Upper lobe of left lung (tissue), 6 donors: ENCODE measurements around the gene RABEP1. TPM values are rescaled to one million over a fixed set of nuclear protein-coding genes. Genes with fewer than 3 reads are reported as not detected.
"Not testable (repeated sequence)": the region's sequence is repeated elsewhere in the genome, so short reads cannot be mapped to it uniquely, and the experiment has no call there.

Experiments
- ATAC-seq, 2 donors: fragments of 200-7000 bp; cut with Tn5 transposase; one replicate each; pipeline ENCODE4 v1.9.1; 2022; ENCODE audit warnings: mild to moderate bottlenecking in 2 of 2, moderate library complexity in 2 of 2; ENCODE audit not compliant: low FRiP score in 2 of 2
- DNase-seq, 2 donors: peaks; one replicate each; pipeline ENCODE4 v3.0.0-alpha.2; 2019 to 2020
- H3K27ac ChIP-seq, 4 donors: fragments of 200-600 bp; sonication (generic); one replicate each; pipeline ENCODE4 v1.5.1; 2016 to 2019
- H3K27me3 ChIP-seq, 4 donors: fragments of 200-600 bp; sonication (generic); one replicate each; pipeline ENCODE4 v1.5.1; 2017 to 2019
- H3K36me3 ChIP-seq, 4 donors: fragments of 200-600 bp; sonication (generic); one replicate each; pipeline ENCODE4 v1.5.1; 2016 to 2019
- H3K4me1 ChIP-seq, 4 donors: fragments of 200-600 bp; sonication (generic); one replicate each; pipeline ENCODE4 v1.5.1; 2018 to 2019
- H3K4me3 ChIP-seq, 4 donors: fragments of 200-600 bp; sonication (generic); one replicate each; pipeline ENCODE4 v1.5.1; 2017 to 2019; ENCODE audit warnings: mild to moderate bottlenecking in 2 of 4, moderate library complexity in 1 of 4
- H3K9me3 ChIP-seq, 4 donors: fragments of 200-600 bp; sonication (generic); one replicate each; pipeline ENCODE4 v1.5.1; 2018 to 2019
- EP300 ChIP-seq, 4 donors: sonication (generic); formaldehyde crosslinking; IDR thresholded peaks; one replicate each; pipeline ENCODE4 v1.5.1; 2017; ENCODE audit warnings: antibody characterized with exemption in 4 of 4, control low read depth in 2 of 4
- POLR2A ChIP-seq, 4 donors: fragments of 450-650 bp; IDR thresholded peaks; one replicate each; pipeline ENCODE4 v1.5.1; 2016 to 2017; ENCODE audit warnings: antibody characterized with exemption in 4 of 4, mild to moderate bottlenecking in 2 of 4
- POLR2AphosphoS5 ChIP-seq, 2 donors: sonication (generic); formaldehyde crosslinking; IDR thresholded peaks; one replicate each; pipeline ENCODE4 v1.5.1; 2017; ENCODE audit warnings: antibody characterized with exemption in 2 of 2
- WGBS, 2 donors: methylation state at CpG; one replicate each; pipeline ENCODE4 v1.1.5; 2017 to 2018; 5-methylcytosine and 5-hydroxymethylcytosine counted together
- total RNA-seq, 6 donors: library from RNA; depleted of rRNA in 4 of 6; stranded (reverse); fragments of >200 nt in 4 of 6; gene quantifications; one replicate each; pipeline versions ENCODE4 v1.1.0 to v1.2.1, GENCODE V29; 2016 to 2021
- TF ChIP-seq, protein P1 (sequence below), 6 experiments: fragments of 450-650 bp in 4 of 6; fragments of 200-600 bp in 2 of 6; sonication (generic) in 2 of 6; IDR thresholded peaks; one replicate each; pipeline ENCODE4 v1.5.1; 2016 to 2019; ENCODE audit warnings: antibody characterized with exemption in 6 of 6
- donor health status: DM: no; HTN: no; CAD: no; lungs with moderate emphysema.
- donor health status: DM: no; HTN: yes; CAD: no; lungs with severe emphysema.

RABEP1 gene
- total RNA-seq, 6 donors from 2014 or later = 36.1 to 81.7 (median 39.6) TPM

- Histone ChIP-seq H3K27me3 (no peaks in the 10 kb centered on the region), H3K4me3 (no peak overlapping the region), H3K4me1 (peaks cover 0 to 6% (median 0%) of the 10 kb centered on the region in 4 donors), H3K36me3 (peaks cover 0 to 6% (median 0%) of the 10 kb centered on the region in 4 donors), H3K9me3 (no peaks in the 10 kb centered on the region), H3K27ac (no peak overlapping the region)
- TF ChIP-seq, protein P1, sequence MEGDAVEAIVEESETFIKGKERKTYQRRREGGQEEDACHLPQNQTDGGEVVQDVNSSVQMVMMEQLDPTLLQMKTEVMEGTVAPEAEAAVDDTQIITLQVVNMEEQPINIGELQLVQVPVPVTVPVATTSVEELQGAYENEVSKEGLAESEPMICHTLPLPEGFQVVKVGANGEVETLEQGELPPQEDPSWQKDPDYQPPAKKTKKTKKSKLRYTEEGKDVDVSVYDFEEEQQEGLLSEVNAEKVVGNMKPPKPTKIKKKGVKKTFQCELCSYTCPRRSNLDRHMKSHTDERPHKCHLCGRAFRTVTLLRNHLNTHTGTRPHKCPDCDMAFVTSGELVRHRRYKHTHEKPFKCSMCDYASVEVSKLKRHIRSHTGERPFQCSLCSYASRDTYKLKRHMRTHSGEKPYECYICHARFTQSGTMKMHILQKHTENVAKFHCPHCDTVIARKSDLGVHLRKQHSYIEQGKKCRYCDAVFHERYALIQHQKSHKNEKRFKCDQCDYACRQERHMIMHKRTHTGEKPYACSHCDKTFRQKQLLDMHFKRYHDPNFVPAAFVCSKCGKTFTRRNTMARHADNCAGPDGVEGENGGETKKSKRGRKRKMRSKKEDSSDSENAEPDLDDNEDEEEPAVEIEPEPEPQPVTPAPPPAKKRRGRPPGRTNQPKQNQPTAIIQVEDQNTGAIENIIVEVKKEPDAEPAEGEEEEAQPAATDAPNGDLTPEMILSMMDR (IDR thresholded peaks at IDR 0.05) = peak; percentile 61 to 87 (median 76)
- TF ChIP-seq POLR2AphosphoS5 (IDR thresholded peaks at IDR 0.05) (no peak), EP300 (IDR thresholded peaks at IDR 0.05) (no peak), POLR2A (IDR thresholded peaks at IDR 0.05) (no peak)
- peak; percentile 81 to 90 for ATAC-seq
- DNase-seq = peak in 1 of 2 donors; percentile 86
- 19 to 20% methylated on average over 6 of the region's 6 CpGs for WGBS, 2 donors
Observed at GRCh38 chr17:5237541-5238016, 44.5 kb upstream of the RABEP1 start.

DNA sequence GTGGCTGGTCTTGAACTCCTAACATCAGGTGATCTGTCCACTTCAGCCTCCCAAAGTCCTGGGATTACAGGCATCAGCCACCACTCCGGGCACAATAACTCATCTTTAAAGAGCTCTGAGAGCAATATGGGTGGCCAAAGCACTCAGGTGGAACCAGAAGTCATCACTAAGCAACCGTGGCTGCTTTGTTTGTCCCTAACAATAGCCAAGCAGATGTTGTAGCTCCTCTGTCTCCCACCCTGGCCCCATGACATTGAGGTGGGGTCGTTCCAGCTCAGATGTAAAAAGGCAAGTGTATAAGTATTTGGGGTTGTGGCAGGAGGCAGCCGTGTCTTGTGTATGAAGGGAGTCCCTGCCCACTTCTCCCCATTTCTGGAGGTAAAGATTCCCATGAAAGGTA is 43.8 kb upstream of the RABEP1 start:
- Histone ChIP-seq H3K4me3 (no peak overlapping the region), H3K27me3 (no peaks in the 10 kb centered on the region), H3K36me3 (peaks cover 0 to 6% (median 0%) of the 10 kb centered on the region in 4 donors), H3K27ac (no peak overlapping the region), H3K4me1 (peaks cover 0 to 6% (median 0%) of the 10 kb centered on the region in 4 donors), H3K9me3 (no peaks in the 10 kb centered on the region)
- TF ChIP-seq, protein P1 (IDR thresholded peaks at IDR 0.05) = no peak
- TF ChIP-seq POLR2A (IDR thresholded peaks at IDR 0.05) = no peak
- no peak for TF ChIP-seq POLR2AphosphoS5 (IDR thresholded peaks at IDR 0.05)
- TF ChIP-seq EP300 (IDR thresholded peaks at IDR 0.05) = no peak
- ATAC-seq (no peak), DNase-seq (no peak)
- 64 to 71% methylated on average over 3 to 4 of the region's 4 CpGs for WGBS, 2 donors

- not testable (repeated sequence) for ATAC-seq, H3K4me3 ChIP-seq, DNase-seq, H3K9me3 ChIP-seq, H3K27me3 ChIP-seq, H3K36me3 ChIP-seq, H3K4me1 ChIP-seq, H3K27ac ChIP-seq
- WGBS, 2 donors = 73 to 91% methylated on average over 7 of the region's 7 CpGs
Observed at GRCh38 chr17:5239769-5240168, 42.3 kb upstream of the RABEP1 start.

GRCh38 chr17:5241861-5242671 is 40.0 kb upstream of the RABEP1 start:
- H3K4me1 ChIP-seq = peaks cover 0 to 6% (median 0%) of the 10 kb centered on the region in 4 donors
- no peak overlapping the region for H3K27ac ChIP-seq
- no peaks in the 10 kb centered on the region for H3K36me3 ChIP-seq
- TF ChIP-seq, protein P1 (IDR thresholded peaks at IDR 0.05) = no peak
- no peak for TF ChIP-seq POLR2A (IDR thresholded peaks at IDR 0.05)
- TF ChIP-seq POLR2AphosphoS5 (IDR thresholded peaks at IDR 0.05) = no peak
- TF ChIP-seq EP300 (IDR thresholded peaks at IDR 0.05) = no peak
- ATAC-seq (no peak), DNase-seq (no peak)
- no peaks in the 10 kb centered on the region for H3K9me3 ChIP-seq
- H3K27me3 ChIP-seq = no peaks in the 10 kb centered on the region
- 45 to 60% methylated on average over 9 to 10 of the region's 10 CpGs for WGBS, 2 donors
- no peak overlapping the region for H3K4me3 ChIP-seq

GRCh38 chr17:5247621-5248020 is 34.5 kb upstream of the RABEP1 start:
- WGBS, 2 donors = 92 to 95% methylated on average over 8 of the region's 8 CpGs

More at GRCh38 chr17:5247621-5248020, 34.5 kb upstream of the RABEP1 start:
- Histone ChIP-seq H3K27me3 (no peaks in the 10 kb centered on the region), H3K36me3 (no peaks in the 10 kb centered on the region), H3K27ac (no peak overlapping the region), H3K4me1 (peaks cover 0 to 3% (median 0%) of the 10 kb centered on the region in 4 donors), H3K4me3 (no peak overlapping the region), H3K9me3 (no peaks in the 10 kb centered on the region)
- DNase-seq (no peak), ATAC-seq (no peak)
- TF ChIP-seq POLR2AphosphoS5 (IDR thresholded peaks at IDR 0.05) (no peak), EP300 (IDR thresholded peaks at IDR 0.05) (no peak), POLR2A (IDR thresholded peaks at IDR 0.05) (no peak)
- TF ChIP-seq, protein P1 (IDR thresholded peaks at IDR 0.05) = no peak
